ENCODE measurements around the gene CSTPP1.

GRCh38 chr11:47051217-47051616 lies 114.7 kb downstream of the CSTPP1 start:
- TF ChIP-seq POLR2A (IDR thresholded peaks at IDR 0.05) (no peak), CTCF (IDR thresholded peaks at IDR 0.05) (no peak), POLR2AphosphoS5 (IDR thresholded peaks at IDR 0.05) (no peak)
